Retina (tissue), 1 donor: ENCODE measurements around the gene WWOX.

Source experiments
- DNase-seq: peaks from one replicate; pipeline ENCODE4 v3.0.0-alpha.2; 2016

WWOX gene

DNA sequence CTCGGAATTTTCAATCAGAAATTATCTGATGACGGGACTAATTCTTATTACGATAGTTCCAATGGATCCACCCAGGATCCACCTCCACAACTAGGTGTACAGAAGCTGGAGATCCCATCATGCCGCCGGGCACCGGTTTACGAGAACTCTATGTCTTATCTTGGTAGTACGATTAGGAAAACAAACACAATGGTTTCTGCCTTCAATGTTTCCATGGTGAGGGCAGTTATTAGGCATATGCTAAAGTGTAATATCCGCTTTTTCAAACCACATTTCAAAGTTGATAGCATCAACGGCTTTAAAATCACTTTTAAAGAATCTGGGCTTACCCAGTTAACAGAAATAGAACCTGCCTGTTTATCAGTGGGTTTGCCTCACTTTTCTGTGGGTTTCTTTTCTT, 795.4 kb downstream of the WWOX start:
- DNase-seq = no peak

DNA sequence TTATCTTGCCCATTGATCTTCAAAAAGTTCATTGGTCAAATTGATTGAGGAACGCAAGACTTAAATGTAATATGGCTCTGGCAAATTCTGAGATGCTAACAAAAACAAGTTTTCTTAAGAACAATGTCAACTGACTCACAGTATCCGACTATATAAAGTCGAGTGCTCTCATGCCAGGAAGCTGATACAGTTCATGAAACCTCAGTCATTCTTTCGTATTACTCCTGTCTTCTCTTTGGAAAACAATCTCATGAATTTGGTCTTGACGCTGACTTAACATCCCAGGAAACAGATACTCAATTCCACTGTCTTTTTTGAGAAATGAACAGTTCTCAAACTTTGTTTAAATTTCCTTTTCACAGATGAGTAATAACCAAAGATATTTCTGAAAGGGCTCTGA, 796.2 kb downstream of the WWOX start:
- no peak for DNase-seq

- no peak for DNase-seq
These were observed 796.8 kb downstream of the WWOX start for GRCh38 chr16:78896280-78896679.

GRCh38 chr16:78897299-78897698, 797.8 kb downstream of the WWOX start:
- DNase-seq = no peak

DNA sequence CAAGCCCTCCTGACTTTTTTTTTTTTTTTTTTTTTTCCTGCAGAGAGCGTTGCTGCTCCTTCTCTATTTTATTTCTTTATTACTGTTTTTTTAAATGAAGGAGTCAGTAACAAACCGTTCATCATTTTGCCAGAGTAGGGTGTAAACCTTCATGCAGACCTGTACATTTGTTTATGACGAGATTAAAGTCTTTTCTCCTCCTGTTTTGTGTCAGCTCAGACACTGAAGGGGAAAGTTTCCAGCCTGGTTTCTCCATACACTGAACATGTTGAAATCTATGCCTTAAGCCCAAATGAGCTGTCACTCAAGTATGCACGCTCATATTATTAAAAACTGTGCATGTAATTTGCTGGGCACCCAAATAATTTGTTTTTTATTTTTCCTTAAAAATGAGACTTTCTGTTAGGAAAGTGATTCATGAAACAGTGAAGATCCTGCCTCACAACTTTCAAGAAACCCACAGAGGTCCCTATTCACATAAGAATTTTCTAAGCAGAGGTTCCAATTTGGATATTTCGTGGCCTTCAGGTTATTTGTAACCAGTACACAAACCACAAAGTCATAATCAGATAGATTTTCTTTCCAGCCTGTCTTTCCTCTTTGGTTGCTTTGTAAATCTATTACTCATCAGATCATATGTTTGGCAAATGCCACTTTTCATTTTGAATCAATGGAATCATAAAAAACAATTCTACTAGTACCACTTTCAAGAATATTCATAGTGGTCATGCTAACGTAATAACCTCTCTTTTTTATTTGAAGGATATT, 800.8 kb downstream of the WWOX start:
- DNase-seq = no peak

GRCh38 chr16:78900966-78901365, 801.5 kb downstream of the WWOX start:
- no peak for DNase-seq

GRCh38 chr16:78902321-78902720, 802.9 kb downstream of the WWOX start:
- no peak for DNase-seq

- no peak for DNase-seq
These were observed 803.8 kb downstream of the WWOX start for GRCh38 chr16:78903237-78903636.

DNA sequence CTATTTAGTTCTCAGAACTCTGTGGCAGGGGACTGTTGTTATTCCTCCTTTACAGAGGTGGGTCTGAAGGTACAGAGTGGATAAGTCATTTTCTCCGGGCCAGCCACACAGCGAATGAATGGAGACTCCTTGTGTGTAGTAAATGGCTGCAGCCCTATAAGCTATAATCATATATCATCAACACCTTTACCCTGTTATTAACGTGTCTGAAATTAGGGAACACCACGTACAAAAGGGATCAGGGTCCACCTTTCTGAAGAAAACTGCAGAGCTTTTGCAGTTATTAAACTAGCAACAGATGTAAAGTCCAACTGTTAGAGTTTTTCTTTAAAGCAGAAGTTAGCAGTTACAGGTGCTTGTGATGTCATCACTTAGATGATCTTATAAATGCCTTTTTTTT, 804.4 kb downstream of the WWOX start:
- no peak for DNase-seq

DNA sequence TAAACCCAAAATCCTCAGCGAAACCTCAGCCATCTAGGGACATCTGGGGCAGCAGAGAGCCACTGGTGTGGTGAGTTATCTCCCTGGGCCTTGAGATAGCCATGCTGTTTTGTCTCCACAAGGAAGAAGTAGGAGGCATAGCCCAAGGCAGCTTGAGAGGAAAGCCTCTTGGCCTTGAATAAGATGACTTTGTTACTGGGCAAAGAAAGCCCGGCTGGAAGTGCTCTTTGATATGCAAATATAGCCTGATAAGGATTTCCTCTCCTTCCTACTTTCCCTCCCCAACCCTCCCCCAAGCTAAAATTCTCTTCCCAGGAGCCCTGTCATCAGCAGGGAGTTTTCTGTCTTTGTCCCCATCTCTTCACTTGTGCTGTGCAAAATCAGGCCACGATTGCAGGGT, 806.7 kb downstream of the WWOX start:
- DNase-seq = no peak

DNA sequence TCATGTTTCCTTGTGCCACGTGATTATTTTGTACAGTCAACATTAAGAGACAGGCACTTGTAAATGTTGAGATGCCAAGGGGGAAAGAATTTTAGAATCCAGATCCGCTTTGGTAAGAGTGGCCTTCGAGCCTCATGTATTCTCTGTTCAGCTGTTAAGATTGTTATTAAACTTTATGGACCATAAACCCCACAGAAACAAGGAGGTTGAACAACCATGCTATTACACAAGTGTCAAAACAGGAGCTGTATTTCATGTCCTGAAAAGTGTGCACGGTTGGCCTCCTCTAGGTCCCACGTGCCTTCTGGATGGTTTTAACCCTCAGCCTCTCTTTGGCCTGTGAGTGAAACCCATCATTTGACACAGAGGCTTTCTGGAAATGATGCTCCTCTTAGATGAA, 809.8 kb downstream of the WWOX start:
- DNase-seq = no peak

DNA sequence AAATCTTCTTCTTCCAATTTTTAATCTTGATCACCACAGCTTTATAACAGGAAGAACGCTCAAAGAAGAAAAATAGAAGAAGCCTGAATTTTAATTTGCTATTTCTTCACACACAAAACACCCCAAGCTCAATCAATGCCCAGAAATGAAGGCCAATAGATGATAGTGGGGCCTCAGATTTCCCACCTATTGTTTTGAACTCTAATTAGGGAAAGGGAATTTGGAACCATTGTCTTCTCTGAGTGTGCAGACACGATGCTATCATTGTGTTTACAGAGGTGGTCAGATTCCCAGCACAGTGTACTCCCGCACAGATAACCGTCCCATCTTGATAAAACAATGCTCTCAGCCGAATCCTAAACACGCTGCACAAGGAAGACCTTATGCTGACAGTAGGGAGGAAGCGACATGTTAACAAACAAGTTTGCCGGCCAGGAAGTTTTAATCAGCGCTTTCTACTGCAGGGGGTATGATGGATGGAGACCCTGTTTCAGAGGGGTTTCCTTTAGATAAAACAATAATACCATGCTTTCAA, 816.4 kb downstream of the WWOX start:
- peak; percentile 60 for DNase-seq

- no peak for DNase-seq
These were observed 817.6 kb downstream of the WWOX start for GRCh38 chr16:78916928-78917545.

DNA sequence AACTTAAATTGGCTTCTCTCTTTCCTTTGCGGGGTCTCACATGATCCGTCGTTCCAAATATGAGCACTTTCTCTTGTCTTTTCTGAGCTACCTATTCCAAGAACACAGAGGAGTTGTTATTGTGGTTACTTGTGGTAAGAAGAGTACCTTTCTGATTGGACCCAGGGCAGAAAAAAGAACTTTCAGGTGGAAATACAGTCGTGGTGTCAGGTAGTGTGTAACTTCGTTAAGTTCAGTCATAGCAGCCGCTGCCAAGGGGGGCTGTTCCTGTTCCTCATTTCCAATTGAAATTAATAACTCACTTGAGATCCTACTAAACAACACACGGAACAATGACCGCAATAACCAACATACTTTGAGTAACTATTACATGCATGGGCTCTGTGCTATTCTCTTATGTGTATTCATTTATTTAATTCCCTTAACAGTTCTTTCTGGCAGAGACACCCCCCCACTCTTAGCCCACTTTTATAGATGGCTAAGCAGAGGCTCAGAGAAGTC, 819.4 kb downstream of the WWOX start:
- DNase-seq = no peak

DNA sequence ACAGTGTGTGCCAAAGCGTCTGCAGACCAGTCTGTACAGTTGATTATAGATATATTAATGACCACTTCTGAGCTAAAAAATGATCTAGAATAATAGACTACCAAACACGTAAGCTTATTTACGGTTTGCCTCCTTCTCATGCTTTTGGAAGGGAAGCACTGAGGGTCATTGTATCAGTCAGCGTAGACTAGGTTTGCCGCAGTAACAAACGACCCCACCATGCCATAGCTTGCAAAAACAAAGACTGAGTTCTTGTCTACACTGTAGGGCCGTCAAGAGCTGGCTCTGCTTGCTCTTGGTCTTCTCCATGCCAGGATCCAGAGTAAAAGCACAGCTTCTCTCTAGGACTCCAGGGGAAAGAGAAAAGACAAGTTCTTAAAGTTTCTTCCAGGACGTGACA, 820.4 kb downstream of the WWOX start:
- DNase-seq = no peak

DNA sequence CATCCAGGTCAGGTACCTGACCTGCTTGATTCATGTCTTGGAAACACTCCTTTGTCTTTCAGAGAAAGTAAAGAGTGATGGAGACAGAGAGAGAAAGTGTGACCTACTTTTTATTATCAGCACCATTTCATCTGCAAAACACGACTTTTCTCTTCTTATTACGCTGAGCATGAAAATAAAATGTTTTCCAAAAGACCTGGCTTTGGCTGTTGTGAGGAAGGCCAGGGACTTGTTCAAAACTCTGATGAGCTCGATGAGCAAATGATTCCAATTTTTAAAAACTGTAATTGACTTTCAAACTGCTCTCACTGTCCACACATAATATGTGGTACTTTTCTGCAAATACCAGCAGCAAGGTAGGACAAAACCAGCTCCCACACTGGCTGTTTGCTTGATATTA, 821.2 kb downstream of the WWOX start:
- DNase-seq = no peak

- DNase-seq = no peak
These were observed 825.8 kb downstream of the WWOX start for GRCh38 chr16:78925083-78925767.

- no peak for DNase-seq
These were observed 827.3 kb downstream of the WWOX start for GRCh38 chr16:78926723-78927210.

DNA sequence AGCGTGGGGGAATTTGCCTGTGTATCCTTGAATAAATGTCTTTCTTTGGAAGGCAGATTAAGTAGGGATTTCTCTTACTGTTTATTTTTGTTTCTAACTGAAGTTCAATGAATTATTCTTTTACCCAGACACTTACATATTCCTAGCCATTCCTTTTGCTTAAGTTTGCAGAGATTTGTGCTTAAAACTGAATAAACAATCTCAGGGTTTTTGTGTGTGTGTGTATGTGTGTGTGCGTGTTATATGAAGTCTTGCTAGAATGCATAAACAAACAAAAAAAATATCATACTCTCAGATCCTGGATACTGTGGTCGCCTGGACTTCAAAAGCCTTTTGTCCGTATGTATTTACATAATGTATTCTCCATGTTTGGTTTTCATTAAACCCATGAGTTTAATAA, 828.3 kb downstream of the WWOX start:
- DNase-seq = no peak

DNA sequence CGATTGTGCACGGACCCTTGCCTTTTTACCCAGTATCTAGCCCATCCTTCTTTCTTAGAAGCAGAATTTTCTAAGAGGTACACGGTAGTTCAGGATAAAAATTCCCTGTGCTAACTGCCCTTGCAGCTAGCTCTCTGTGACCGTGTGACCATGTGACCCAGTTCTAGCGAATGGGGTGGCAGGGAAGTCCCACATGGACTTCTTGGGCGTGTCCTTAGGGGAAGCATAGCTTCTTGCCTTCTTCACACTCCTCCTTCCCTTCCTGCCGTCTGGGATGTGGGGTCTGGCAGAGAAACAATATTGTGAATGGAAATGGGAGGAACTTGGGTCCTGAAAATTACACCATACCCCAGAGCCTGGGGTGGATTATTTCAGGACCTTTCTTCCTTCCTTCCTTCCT, 830.4 kb downstream of the WWOX start:
- DNase-seq = no peak

DNA sequence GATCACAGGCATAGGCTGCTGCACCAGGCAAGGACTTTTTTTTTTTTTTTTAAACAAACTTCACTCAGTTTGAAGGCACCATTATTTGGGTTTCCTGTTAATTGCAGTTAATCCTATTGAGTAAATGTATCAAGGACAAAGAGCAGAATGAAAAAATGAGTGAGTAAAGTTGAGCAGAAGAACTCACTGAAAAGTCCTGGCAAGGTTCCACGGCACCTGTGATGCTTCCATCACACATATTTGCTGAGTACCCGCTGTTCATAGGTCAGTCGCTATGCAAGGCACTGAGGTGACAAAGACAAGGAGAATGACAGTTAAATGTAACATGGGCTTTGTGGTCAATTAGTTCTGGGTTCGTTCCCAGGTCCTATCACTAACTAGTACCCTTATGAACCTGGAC, 831.1 kb downstream of the WWOX start:
- DNase-seq = no peak

DNA sequence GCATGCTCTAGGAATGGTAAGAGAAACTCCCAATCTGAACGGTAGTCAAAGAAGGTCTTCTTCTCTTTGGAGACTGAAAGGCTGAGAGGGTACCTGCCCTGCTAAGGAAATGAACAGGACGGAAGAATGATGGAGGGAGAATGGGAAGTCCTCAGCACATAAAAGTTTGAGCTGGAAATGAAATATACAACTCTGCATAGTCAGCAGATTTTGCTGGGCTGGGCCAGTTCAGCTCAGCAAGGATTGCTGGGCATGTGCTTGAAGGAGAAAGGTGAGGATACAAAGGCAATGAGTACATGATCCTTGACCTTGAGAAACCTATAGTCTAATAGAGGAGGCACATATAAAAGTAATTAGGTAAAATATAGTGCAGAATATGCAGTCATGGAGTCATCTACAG, 831.8 kb downstream of the WWOX start:
- no peak for DNase-seq

DNA sequence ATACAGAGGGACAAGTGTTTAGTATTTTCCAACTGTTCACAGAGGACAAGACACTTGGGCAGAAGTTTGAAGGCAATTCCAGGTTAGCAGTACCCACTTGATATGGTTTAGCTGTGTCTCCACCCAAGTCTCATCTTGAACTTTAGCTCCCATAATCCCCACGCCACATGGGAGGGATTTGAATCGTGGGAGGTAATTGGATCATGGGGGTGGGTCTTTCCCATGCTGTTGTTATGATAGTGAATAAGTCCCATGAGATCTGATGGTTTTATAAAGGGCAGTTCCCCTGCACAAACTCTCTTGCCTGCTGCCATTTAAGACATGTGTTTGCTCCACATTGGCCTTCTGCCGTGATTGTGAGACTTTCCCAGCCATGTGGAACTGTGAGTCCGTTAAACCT, 832.2 kb downstream of the WWOX start:
- DNase-seq = no peak
